OCI-LY7 (cell line): Measurements from ENCODE around the gene GRIK1.

ENCODE experiments used
- CTCF ChIP-seq: fragments of 200-600 bp; sonication (generic); conservative IDR thresholded peaks from 2 replicates; pipeline ENCODE4 v1.5.1; 2014; ENCODE audit warnings: mild to moderate bottlenecking, antibody characterized with exemption, low read length, moderate library complexity, mixed read lengths
- EZH2phosphoT487 ChIP-seq: fragments of 200-600 bp; sonication (generic); IDR thresholded peaks from 2 replicates; pipeline ENCODE4 v1.6.1; 2018; ENCODE audit warnings: low read depth, borderline replicate concordance, mild to moderate bottlenecking, mixed run types, antibody characterized with exemption, low read length, moderate library complexity, mixed read lengths

- TF ChIP-seq CTCF = no peak
- TF ChIP-seq EZH2phosphoT487 = no peak
Measured at GRCh38 chr21:29633756-29634155, 306.0 kb downstream of the GRIK1 start.
